ENCODE measurements around the gene SKAP1. TPM values are rescaled to one million over a fixed set of nuclear protein-coding genes. Genes with fewer than 3 reads are reported as not detected.

Gene SKAP1
- total and polyA plus RNA-seq, 2 donors (not counting 1 experiment from before 2014, with no cell fraction given) = not detected

DNA sequence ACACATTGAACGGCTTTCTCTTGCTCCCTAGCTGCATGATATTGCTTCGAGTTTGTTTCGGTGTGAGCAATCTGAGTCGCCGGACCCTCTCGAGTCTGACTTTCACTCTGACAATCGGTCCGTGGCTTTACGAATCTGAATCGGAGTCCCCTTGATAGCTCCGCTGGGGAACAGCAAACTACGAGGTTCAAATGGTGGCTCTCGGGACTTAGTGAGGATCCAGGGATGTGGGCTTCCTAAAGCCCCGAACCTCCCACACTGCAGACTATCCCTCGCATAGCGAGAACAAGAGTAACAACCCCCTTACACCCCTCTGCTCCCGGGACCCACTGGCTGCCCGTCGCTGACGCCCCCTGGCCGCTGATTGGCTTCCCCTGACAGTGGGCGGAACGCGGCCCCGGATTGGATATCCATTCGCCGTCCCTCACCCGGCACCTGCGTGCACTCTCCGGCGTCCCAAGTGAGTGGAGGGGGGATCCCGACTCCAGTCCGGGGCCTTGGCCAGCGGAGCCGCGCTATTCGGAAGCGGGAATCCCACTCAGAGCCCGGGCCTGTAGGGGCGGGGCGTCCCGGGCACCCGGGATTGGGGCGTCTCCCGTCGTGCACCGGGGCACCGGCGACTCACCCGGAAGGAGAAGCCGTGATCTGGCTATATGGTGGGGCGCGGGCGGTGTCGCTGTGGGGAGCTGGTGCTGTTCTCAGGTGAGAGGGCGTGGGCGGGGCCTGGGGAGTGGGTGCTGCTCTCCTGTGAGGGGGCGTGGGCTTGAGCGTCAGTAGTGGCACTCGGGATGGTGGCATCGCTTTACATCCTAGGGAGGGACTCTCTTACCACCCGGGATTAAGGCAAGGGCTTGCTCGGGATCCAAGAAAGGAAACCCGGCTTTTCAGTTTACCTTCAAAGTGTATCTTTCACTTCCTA lies 322.6 kb downstream of the SKAP1 start, which contains the start of gene SNX11:
Gene SNX11 (plus strand): TSS at position 630 of the 919 bp plus-strand sequence. CDS start 4,278 bp downstream, outside the sequence.
- peak; percentile 74 to 86 for DNase-seq (ENCODE audit: low read depth in 2 of 2)
- no peak for TF ChIP-seq EZH2 (IDR thresholded peaks at IDR 0.05; ENCODE audit: low read length, missing control alignments)
- TF ChIP-seq, protein P1, sequence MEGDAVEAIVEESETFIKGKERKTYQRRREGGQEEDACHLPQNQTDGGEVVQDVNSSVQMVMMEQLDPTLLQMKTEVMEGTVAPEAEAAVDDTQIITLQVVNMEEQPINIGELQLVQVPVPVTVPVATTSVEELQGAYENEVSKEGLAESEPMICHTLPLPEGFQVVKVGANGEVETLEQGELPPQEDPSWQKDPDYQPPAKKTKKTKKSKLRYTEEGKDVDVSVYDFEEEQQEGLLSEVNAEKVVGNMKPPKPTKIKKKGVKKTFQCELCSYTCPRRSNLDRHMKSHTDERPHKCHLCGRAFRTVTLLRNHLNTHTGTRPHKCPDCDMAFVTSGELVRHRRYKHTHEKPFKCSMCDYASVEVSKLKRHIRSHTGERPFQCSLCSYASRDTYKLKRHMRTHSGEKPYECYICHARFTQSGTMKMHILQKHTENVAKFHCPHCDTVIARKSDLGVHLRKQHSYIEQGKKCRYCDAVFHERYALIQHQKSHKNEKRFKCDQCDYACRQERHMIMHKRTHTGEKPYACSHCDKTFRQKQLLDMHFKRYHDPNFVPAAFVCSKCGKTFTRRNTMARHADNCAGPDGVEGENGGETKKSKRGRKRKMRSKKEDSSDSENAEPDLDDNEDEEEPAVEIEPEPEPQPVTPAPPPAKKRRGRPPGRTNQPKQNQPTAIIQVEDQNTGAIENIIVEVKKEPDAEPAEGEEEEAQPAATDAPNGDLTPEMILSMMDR (conservative IDR thresholded peaks at IDR 0.05 in 1 of 2, IDR thresholded peaks at IDR 0.05 in 1 of 2; ENCODE audit: low read depth in 1 of 2, low read length in 2 of 2) = peak in 1 of 2 donors; percentile 8
- Histone ChIP-seq H3K36me3 (ENCODE audit: control insufficient read depth, insufficient read depth, low read length) (no peaks in the 10 kb centered on the region), H3K4me3 (replicated peaks in 1 of 4; ENCODE audit: control extremely low read depth in 1 of 4, insufficient read depth in 1 of 4, low read depth in 3 of 4, low read length in 4 of 4) (peak within 1 kb of the TSS; percentile 70 to 97 (median 88)), H3K27me3 (ENCODE audit: control insufficient read depth, insufficient read depth, low read length) (no peaks in the 10 kb centered on the region), H4K20me1 (ENCODE audit: control insufficient read depth, extremely low read depth, insufficient read depth, low read length) (no peaks in the 10 kb centered on the region), H3K9ac (ENCODE audit: insufficient read depth, low read length) (peak within 1 kb of the TSS; percentile 81), H3K27ac (ENCODE audit: insufficient read depth, low read length) (peak within 1 kb of the TSS; percentile 62), H3K9me3 (ENCODE audit: control insufficient read depth, insufficient read depth, low read depth, low read length) (no peaks in the 10 kb centered on the region), H2AFZ (ENCODE audit: low read length) (peak within 1 kb of the TSS; percentile 99), H3K4me2 (ENCODE audit: extremely low read depth, insufficient read depth, low read length) (peak within 1 kb of the TSS; percentile 99), H3K4me1 (ENCODE audit: control insufficient read depth, extremely low read depth, insufficient read depth, low read length) (peaks cover 6% of the 10 kb centered on the region), H3K79me2 (ENCODE audit: control insufficient read depth, insufficient read depth, low read length) (peaks cover 37% of the 10 kb centered on the region)

- H3K4me1 ChIP-seq (ENCODE audit: control insufficient read depth, extremely low read depth, insufficient read depth, low read length) = peaks cover 6% of the 10 kb centered on the region
- H3K79me2 ChIP-seq (ENCODE audit: control insufficient read depth, insufficient read depth, low read length) = peaks cover 34% of the 10 kb centered on the region
- peak overlapping the region; percentile 99 for H2AFZ ChIP-seq (ENCODE audit: low read length)
- H3K27ac ChIP-seq (ENCODE audit: insufficient read depth, low read length) = peak overlapping the region; percentile 62
- peak overlapping the region; percentile 79 for H3K4me2 ChIP-seq (ENCODE audit: extremely low read depth, insufficient read depth, low read length)
- no peak for TF ChIP-seq EZH2 (IDR thresholded peaks at IDR 0.05; ENCODE audit: low read length, missing control alignments)
- TF ChIP-seq, protein P1 (conservative IDR thresholded peaks at IDR 0.05 in 1 of 2, IDR thresholded peaks at IDR 0.05 in 1 of 2; ENCODE audit: low read depth in 1 of 2, low read length in 2 of 2) = no peak
- H3K27me3 ChIP-seq (ENCODE audit: control insufficient read depth, insufficient read depth, low read length) = no peaks in the 10 kb centered on the region
- DNase-seq (ENCODE audit: low read depth in 2 of 2) = no peak
- H3K36me3 ChIP-seq (ENCODE audit: control insufficient read depth, insufficient read depth, low read length) = no peaks in the 10 kb centered on the region
- peak overlapping the region; percentile 70 to 97 (median 88) for H3K4me3 ChIP-seq (replicated peaks in 1 of 4; ENCODE audit: control extremely low read depth in 1 of 4, insufficient read depth in 1 of 4, low read depth in 3 of 4, low read length in 4 of 4)
- no peaks in the 10 kb centered on the region for H4K20me1 ChIP-seq (ENCODE audit: control insufficient read depth, extremely low read depth, insufficient read depth, low read length)
- peak overlapping the region; percentile 81 for H3K9ac ChIP-seq (ENCODE audit: insufficient read depth, low read length)
- H3K9me3 ChIP-seq (ENCODE audit: control insufficient read depth, insufficient read depth, low read depth, low read length) = no peaks in the 10 kb centered on the region
These were observed 323.2 kb downstream of the SKAP1 start for GRCh38 chr17:48106802-48107136.

DNA sequence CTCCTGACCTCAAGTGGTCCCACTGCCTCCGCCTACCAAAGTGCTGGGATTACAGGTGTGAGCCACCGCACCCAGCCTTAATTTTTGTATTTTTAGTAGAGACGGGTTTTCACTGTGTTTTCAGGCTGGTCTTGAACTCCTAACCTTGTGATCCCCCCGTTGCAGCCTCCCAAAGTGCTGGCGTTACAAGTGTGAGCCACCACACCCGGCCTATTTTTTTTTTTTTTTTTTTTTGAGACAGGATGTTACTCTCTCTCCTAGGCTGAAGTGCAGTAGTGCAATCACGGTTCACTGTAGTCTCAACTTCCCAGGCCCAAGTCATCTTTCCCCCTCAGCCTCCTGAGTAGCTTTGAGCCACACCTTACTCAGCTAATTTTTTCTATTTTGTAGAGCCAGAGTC lies 325.6 kb downstream of the SKAP1 start:
- TF ChIP-seq EZH2 (IDR thresholded peaks at IDR 0.05; ENCODE audit: low read length, missing control alignments) = no peak
- TF ChIP-seq, protein P1 (conservative IDR thresholded peaks at IDR 0.05 in 1 of 2, IDR thresholded peaks at IDR 0.05 in 1 of 2; ENCODE audit: low read depth in 1 of 2, low read length in 2 of 2) = no peak
- peaks cover 30% of the 10 kb centered on the region for H3K79me2 ChIP-seq (ENCODE audit: control insufficient read depth, insufficient read depth, low read length)
- no peak overlapping the region for H3K27ac ChIP-seq (ENCODE audit: insufficient read depth, low read length)
- H3K9ac ChIP-seq (ENCODE audit: insufficient read depth, low read length) = no peak overlapping the region
- no peak overlapping the region for H3K4me2 ChIP-seq (ENCODE audit: extremely low read depth, insufficient read depth, low read length)
- no peaks in the 10 kb centered on the region for H3K36me3 ChIP-seq (ENCODE audit: control insufficient read depth, insufficient read depth, low read length)
- no peaks in the 10 kb centered on the region for H3K9me3 ChIP-seq (ENCODE audit: control insufficient read depth, insufficient read depth, low read depth, low read length)
- H4K20me1 ChIP-seq (ENCODE audit: control insufficient read depth, extremely low read depth, insufficient read depth, low read length) = no peaks in the 10 kb centered on the region
- no peak overlapping the region for H3K4me3 ChIP-seq (replicated peaks in 1 of 4; ENCODE audit: control extremely low read depth in 1 of 4, insufficient read depth in 1 of 4, low read depth in 3 of 4, low read length in 4 of 4)
- no peaks in the 10 kb centered on the region for H3K27me3 ChIP-seq (ENCODE audit: control insufficient read depth, insufficient read depth, low read length)
- no peak for DNase-seq (ENCODE audit: low read depth in 2 of 2)
- H3K4me1 ChIP-seq (ENCODE audit: control insufficient read depth, extremely low read depth, insufficient read depth, low read length) = peaks cover 8% of the 10 kb centered on the region
- no peak overlapping the region for H2AFZ ChIP-seq (ENCODE audit: low read length)
